Right ventricle myocardium superior (tissue), 1 donor: Measurements from ENCODE around the gene GALNT10. TPM values are rescaled to one million over a fixed set of nuclear protein-coding genes. Genes with fewer than 3 reads are reported as not detected.

Experiments
- ATAC-seq: fragments of 200-7000 bp; cut with Tn5 transposase; one replicate; pipeline ENCODE4 v1.9.1; 2020; ENCODE audit warnings: mild to moderate bottlenecking; ENCODE audit not compliant: poor library complexity
- DNase-seq: peaks from one replicate; pipeline ENCODE4 v3.0.0-alpha.2; 2020
- intact Hi-C: fragments of 100-400 bp; cut with DNase I; formaldehyde crosslinking; loops from one replicate; pipeline ENCODE4 v1.11.2; 2022
- total RNA-seq: library from RNA; stranded (reverse); fragmentation: NEBNext Ultra II Directional; extraction: Animal tissue kit (Norgen Biotek cat#: 25700); gene quantifications from one replicate; pipeline ENCODE4 v1.2.1, GENCODE V29; 2021
- donor health status: DM: no; HTN: yes; CAD: no; lungs with severe emphysema.

Gene GALNT10
- total RNA-seq, 1 donor from 2014 or later, result 12.3 TPM

DNA sequence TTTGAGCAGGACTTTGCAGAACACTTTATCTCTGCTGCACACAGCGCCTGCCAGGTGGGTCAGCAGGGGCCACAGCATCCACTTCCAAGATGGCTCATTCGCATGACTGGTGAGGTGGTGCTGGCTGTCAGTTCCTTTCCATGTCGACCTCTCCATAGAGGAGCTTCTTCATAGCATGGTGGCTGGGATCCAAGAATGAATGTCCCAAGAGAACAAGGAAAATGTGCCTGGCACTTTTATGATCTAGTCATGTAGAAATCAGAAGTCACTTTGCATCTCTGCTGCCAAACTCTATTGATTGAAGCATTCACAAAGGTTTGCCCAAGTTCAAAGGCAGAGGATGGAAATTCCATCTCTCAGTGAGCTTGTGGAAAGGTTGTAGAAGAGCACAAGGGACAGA lies 85.0 kb downstream of the GALNT10 start:
- DNase-seq (no peak), ATAC-seq (no peak)
- intact Hi-C loops, result no loop called here

GRCh38 chr5:154276261-154276972 lies 85.9 kb downstream of the GALNT10 start:
- intact Hi-C loops, result no loop called here
- no peak for ATAC-seq
- no peak for DNase-seq

DNA sequence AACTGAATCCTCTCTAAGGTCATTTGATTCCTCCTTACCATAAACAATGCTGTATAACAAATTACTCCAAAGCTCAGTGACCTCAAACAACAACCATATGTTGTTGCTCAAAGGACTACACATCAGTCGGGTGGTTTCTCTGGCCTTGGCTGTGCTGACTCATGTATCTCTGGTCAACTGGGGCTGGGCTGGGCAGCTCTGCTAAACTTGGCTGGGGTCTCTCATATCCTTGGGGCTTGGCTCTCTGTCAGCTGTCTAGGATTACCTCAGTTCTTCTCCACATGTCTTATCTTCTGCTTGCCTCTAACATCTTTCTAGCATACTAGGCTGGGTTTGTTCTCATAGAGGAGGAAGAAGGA lies 86.4 kb downstream of the GALNT10 start:
- peak; percentile 76 for DNase-seq
- intact Hi-C loops, result no loop called here
- peak; percentile 87 for ATAC-seq

- ATAC-seq (no peak), DNase-seq (no peak)
- intact Hi-C loops, result no loop called here
Measured at GRCh38 chr5:154277499-154277898, 87.0 kb downstream of the GALNT10 start.

- DNase-seq, result no peak
- no peak for ATAC-seq
- intact Hi-C loops, result no loop called here
Measured at GRCh38 chr5:154278186-154278585, 87.7 kb downstream of the GALNT10 start.

DNA sequence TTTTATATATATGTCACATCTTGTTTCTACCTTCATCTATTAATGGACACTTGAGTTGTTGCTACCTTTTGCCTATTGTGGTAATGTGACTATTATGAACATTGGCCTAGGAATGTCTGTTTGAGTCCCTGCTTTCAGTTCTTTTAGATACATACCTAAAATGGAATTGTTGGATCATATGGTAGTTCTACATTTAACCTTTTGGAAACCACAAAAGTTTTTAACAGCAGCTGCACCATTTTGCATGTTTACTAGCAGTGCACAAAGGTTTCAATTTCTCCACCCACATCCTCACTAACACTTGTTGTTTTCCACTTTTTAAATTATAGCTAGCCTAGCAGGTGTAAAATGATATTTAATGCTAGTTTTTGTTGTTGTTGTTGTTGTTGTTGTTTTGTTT lies 88.4 kb downstream of the GALNT10 start:
- no peak for DNase-seq
- ATAC-seq, result no peak
- intact Hi-C loops, result no loop called here

DNA sequence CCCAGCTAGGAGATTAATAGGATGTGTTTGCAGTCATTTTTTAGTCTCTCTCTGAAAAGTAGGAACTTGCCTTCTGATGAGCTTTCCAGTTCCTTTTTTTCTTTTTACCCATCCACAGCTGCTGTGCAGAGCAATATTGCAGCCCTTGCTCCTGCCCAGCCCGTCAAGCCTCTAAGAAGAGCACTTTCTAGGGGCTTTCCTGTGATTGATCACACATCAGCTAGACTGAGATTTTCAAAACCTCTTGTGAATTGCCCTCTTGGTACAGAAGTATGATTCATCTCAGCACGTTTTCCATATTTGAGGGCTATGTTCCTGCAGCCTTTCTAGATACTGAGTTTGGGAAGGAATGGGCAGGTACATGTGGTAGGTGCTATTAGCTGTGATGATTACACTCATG lies 93.9 kb downstream of the GALNT10 start:
- no peak for DNase-seq
- no peak for ATAC-seq
- intact Hi-C loops, result no loop called here

- no peak for ATAC-seq
- DNase-seq, result no peak
- intact Hi-C loops, result no loop called here
Measured at GRCh38 chr5:154285661-154286408, 95.3 kb downstream of the GALNT10 start.

DNA sequence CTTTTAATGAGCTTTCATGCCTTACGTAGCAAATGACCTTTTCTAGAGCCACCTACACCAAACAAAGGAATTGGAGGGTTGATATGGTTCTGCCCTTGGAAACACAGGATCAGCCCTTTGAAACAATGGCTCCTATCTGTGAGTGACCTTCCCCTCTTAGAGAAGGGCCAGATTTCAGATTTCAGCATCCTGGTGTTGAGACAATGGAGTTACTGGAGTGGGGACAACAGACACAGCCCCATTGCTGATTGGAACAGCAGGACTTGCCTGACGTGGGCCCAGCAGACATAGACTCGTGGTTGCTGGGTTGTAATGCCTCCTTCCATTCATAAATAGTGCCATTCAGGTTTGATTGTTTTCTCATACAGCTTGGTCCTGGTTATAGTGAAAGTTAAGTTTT lies 96.0 kb downstream of the GALNT10 start:
- no peak for DNase-seq
- no peak for ATAC-seq
- intact Hi-C loops, result no loop called here

DNA sequence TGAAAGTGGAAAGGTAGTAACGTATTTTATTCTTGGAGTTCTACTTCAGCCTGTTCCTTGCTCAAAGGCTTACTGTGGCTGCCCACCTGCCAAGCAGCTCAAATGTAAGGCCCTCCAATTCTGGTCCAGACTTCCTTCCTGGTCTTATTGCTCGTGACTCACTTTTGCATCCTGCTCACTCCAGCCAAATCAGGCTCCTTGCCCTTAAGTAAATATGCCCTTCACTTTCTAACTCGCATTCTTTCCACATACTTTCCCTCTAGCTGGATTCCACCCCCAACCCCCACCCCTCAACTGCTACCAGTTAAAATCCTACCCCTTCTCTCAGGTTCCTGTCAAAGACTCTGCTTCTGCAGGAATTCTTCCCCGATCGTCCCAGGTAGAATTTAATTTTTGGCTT lies 96.6 kb downstream of the GALNT10 start:
- no peak for DNase-seq
- peak; percentile 42 for ATAC-seq
- intact Hi-C loops, result no loop called here

- intact Hi-C loops, result no loop called here
- no peak for DNase-seq
- ATAC-seq, result peak; percentile 84
Measured at GRCh38 chr5:154288145-154288544, 97.6 kb downstream of the GALNT10 start.

- intact Hi-C loops, result no loop called here
- ATAC-seq, result no peak
Measured at GRCh38 chr5:154291917-154292316, 101.4 kb downstream of the GALNT10 start.

DNA sequence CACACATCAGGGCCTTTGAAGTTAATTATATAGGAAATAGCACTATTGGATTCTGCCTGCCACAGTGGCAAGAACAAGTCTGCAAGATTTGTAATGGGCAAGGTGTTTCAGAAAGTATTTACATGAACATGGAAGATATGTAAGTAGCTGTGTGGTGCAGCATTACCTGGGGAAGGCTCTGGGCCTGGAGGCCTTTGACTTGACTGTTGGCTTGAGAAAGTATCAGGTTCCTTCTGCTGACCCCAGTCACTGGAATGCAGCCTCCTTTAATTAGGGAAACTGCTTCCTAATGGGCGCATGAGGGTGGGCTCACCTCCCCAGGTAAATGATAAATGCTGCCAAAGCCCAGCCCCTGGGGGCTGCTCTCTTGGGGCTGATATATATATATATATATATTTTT lies 102.7 kb downstream of the GALNT10 start:
- DNase-seq (no peak), ATAC-seq (no peak)
- intact Hi-C loops, result no loop called here

More at GRCh38 chr5:154291917-154292316, 101.4 kb downstream of the GALNT10 start:
- no peak for DNase-seq

- DNase-seq (no peak), ATAC-seq (no peak)
- intact Hi-C loops, result no loop called here
Measured at GRCh38 chr5:154295551-154295950, 105.0 kb downstream of the GALNT10 start.

- no peak for DNase-seq
- intact Hi-C loops, result no loop called here
- ATAC-seq, result no peak
Measured at GRCh38 chr5:154296525-154297159, 106.1 kb downstream of the GALNT10 start.

GRCh38 chr5:154298065-154298464 lies 107.5 kb downstream of the GALNT10 start:
- intact Hi-C loops, result no loop called here
- ATAC-seq, result no peak
- DNase-seq, result no peak

DNA sequence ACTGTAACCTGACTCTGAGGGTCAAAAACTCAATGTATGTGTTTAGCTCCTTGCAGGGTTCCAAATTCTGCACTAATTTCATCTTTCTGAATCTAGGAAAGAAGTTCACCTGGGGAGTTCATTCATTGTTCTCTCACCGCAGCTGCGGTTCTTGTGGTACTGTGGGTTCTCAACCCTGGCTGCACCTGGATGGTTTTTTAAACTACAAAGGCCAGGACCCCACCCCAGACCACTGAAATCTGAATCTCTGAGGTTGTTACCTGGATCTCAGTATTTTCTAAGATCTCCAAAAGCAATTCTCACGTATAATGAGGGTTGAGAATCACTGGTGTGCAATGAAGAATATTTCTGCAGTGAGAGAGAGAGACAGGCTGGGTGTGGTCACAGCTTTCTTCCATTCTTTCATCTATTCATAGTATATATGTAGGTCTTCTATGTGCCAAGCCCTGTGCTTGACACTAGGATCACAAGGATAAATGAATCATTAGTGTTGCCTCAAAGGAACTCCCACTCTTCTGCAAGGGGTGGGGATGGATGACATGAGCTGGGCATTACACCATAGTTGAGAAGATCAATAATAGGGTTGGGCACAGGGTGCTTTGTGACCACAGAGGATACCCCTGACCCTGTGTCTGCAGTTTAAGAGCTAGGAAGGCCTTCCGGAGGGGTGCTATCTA lies 109.8 kb downstream of the GALNT10 start:
- no peak for ATAC-seq
- intact Hi-C loops, result no loop called here
- no peak for DNase-seq

DNA sequence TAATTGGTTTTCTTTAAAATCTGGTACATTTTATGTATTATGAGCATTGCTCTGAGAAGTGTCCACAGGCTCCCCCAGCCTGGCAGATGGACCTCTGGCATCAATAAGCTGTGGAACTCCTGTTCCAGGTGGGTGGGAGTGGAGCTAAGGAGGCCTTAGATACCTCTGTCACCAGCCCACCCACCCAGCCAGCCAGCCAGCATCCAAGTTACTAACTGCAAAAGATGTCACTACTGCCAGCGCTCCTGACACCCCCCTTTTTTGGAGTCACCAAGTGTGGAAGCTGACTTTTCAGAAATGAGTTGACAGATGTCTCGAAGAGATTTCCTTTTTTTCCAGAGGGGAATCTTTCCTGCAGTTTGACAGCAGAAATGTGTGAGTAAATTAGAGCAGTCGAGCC lies 111.2 kb downstream of the GALNT10 start:
- ATAC-seq, result no peak
- no peak for DNase-seq
- intact Hi-C loops, result no loop called here

GRCh38 chr5:154302161-154302560 lies 111.6 kb downstream of the GALNT10 start:
- intact Hi-C loops, result no loop called here
- ATAC-seq (peak; percentile 93), DNase-seq (peak; percentile 82)
